GM11168 (cell line): ENCODE measurements around the gene AGBL4.

ENCODE experiments used
- in situ Hi-C: fragments of 300-500 bp; cut with MboI; formaldehyde crosslinking; loops from one replicate; pipeline ENCODE4 v1.12.0; 2022; ENCODE audit warnings: low sequenced_read_pairs; ENCODE audit not compliant: unreplicated experiment

Gene AGBL4

DNA sequence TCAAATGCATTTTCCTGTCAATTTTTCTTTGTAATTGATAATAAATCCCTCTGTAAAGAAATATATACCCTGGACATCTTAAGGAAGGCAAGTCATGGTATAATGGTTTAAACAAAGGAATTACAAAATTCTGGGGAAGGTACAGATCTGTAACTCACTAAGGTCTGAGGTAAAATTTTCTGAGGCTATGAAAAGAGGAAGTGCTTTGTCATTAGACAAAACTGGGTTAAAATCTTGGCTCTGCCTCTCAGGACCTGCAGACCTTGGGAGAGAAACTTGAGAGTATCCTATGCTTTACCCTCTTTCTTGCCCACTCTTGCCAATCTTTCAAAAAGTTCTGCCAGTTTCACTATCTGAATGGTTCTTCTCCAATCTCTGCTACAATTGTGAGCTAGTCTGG is 1220.3 kb downstream of the AGBL4 start:
- in situ Hi-C loops = no loop called here

DNA sequence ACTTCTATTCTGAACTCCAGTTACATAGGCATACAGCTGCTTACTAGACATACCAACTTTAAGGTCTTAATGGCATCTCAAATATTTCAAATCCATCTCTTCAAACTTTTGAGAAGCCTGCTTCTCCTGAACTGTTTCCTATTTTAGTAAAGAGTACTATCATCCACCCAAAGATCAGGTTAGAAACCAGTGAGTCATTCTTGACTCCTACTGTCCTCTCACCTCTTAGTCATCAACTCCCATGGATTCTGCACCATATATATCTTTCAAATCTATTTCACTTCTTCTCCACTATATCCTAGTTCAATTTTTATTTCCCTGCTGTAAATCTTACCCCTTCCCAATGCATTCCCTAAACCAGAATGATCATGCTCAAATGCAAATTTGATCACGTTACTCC is 1228.9 kb downstream of the AGBL4 start:
- in situ Hi-C loops = no loop called here

- in situ Hi-C loops = no loop called here
Measured at GRCh38 chr1:48793863-48794262, 1229.9 kb downstream of the AGBL4 start.

DNA sequence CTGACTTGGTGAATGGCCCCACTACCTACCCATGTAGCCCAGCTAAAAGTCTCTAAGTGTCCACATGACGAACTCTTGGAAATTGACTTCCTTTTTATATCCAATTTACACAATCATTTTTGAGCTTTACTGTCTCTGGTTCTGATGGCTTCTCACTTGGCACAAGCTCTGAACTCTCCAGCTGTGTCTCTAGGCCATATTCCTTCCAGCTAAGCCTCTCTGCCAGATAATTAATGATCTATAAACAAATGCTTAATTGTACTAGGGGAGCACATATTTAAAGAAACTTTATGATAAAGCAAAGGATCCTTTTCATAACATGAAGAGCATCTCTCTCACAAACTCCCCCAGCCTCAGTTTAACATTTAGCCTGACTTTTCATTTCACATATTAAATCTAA is 1230.8 kb downstream of the AGBL4 start:
- in situ Hi-C loops = no loop called here

DNA sequence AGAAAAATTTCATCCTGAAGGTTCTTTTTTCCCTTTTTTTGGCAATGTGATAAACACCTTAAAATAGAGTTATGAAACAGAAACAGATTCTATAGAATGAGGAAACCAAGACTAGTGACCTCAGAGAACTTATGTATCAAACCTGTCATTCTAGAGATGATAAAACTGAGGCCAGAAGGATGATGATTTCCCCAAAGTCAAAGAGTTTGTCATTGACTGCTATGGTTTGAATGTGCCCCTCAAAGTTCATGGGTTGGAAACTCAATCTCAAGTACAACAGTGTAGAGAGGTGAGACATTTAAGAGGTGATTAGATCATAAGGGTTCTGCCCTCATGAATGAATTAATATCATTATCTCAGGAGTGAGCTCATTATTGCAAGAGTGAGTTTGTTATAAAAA is 1233.4 kb downstream of the AGBL4 start:
- in situ Hi-C loops = no loop called here

DNA sequence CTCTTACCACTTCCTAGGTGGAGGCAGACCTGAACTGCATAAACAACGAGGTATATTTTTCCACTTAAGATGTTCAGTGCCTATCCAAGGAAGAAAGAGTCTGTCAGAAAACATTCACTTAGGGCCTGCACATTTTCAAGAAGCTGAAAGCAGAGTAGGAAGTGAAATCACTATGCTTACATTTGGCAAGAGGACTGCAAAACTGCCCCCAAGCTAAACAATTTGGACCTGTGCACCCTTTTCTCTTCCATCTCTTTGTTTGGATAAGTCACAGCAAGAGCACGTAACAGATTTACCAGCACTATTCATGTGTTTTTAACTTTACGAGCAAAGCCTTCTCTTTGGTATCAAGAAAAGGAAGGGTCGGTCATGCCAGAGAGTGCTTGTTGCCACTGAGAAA is 1233.9 kb downstream of the AGBL4 start:
- in situ Hi-C loops = no loop called here

DNA sequence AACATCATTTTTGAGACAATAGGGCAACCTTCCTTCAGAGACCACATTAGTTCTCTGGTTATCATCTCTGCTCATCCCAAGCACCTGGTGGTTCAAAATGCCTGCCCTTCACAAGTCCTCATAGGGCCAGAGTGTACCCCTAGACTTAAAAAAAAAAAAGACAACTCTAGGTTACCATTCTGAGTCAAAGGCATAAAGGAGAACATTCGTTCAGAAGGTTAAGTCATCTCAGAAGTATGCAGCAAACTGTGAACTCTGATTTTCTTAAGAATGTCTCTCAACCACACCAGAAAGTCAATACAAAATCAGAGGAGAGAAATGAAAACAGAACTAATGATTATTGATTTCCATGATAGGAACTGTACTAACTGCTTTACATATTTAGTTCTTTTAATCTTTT is 1237.9 kb downstream of the AGBL4 start:
- in situ Hi-C loops = no loop called here

- in situ Hi-C loops = no loop called here
Measured at GRCh38 chr1:48784301-48784700, 1239.5 kb downstream of the AGBL4 start.

DNA sequence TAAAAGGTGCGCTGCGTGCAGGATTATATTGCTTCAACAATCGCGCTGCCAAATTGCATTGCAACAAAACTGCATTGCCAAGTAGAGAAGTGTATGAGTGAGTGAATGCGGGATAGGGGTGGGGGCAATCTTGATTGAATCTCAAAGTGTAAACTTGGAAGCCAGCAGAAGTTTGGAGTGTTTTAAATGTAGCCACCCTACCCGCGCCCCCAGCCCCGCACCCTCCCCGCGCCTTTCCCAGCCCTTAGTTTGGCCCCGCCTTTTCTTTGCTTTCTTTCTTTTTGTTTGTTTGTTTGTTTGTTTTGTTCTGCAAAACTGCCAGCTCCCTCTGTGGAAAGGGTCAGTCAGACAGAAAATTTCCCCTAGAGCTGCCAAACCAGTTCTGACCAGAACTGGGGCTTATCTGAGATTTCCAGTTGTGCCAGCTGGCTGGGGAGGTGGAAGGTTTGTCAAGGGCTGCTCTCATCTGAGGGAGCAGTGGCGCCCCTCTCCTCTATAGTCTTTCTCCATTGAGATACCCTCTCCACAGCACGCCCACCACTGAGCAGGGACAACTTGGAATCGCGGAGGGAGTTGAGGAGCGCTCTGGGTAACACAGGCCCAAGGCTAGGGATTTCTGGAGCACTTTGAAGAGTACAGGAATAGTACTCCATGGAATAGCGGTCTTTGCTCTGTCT is 1246.4 kb downstream of the AGBL4 start:
- in situ Hi-C loops = no loop called here

DNA sequence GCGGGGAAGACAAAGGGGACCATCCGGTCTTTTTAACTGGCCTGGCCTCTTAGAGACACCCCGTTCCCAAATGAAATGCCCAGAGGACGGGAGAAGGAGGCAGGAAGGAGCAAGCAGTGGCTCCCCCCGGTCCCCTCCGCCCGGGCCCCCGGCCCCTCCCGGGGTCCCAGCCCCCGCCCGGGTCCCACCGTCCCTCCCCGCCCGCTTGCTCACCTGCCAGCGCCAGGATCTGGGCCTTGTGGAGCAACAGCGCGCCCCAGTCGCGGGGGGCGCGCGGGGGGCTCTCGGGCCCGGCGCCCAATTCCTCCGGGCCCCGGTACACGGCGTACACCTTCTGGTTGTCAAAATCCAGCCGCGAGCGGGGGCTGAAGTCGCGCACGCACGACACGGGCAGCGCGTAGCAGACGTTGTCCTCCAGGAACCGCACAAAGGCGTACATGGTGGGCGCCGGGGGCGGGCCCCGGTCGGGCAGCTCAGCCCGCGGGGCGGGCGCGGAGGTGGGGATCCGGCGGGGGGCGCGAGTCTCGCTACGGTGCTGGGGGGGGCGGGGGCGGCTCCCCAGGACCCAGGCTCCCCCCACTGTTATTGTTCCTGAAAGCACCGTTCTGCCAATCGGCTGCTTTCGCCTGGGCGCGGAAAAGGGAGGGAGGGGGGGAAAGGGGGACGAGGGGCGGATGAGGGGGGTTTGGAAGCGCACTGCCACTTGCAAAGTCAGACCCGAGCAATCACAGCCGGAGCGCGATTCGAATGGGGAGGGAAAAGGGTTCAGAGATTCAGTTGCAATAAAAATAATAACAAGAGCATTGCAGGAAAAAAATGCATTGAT is 1247.1 kb downstream of the AGBL4 start, which contains the start of gene BEND5:
BEND5 (minus strand) TSS at position 499 of the 826 bp plus-strand sequence; CDS start at position 439, 60 bp downstream.
- in situ Hi-C loops = no loop called here

GRCh38 chr1:48775831-48776392 is 1247.8 kb downstream of the AGBL4 start:
- in situ Hi-C loops = no loop called here

DNA sequence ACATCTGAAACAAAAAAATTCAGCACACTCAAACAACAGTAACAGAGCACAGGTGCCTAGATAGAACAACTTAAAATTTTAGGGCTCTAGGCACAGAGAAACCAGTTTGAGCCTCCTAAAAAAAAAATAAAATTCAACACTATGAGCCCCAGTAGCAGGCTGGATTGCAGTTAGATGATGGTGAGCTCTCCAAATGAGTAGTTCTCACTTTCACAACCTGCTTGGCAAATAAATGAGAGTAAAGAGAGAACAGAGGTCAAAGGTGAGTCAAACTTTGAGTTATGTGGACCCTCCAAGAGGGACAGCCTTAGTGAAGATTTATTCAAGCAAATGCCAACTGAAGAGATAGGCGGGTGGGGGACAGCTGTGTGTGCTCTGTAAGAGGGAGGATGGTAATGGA is 1250.6 kb downstream of the AGBL4 start:
- in situ Hi-C loops = no loop called here

- in situ Hi-C loops = no loop called here
Measured at GRCh38 chr1:48772211-48772610, 1251.5 kb downstream of the AGBL4 start.

DNA sequence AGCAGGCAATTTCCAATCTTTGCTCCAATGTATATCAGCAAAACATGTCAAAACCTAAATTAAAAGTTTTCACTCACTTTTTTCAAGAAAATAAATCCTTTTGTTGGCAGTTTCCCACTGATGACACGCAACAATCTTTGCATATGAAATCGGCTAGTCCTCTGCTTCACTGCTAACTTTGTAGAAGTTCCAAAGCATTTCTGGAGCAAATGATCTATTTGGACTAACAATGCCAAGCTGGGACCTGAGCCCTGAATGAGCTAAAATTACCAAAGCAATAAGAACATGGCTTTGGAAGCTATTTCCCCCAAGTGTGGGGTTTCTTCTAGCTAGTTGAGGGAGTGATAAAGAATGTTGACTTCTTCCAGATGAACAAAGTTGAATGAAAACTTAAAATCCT is 1252.2 kb downstream of the AGBL4 start:
- in situ Hi-C loops = no loop called here

- in situ Hi-C loops = no loop called here
Measured at GRCh38 chr1:48767975-48768510, 1255.7 kb downstream of the AGBL4 start.

DNA sequence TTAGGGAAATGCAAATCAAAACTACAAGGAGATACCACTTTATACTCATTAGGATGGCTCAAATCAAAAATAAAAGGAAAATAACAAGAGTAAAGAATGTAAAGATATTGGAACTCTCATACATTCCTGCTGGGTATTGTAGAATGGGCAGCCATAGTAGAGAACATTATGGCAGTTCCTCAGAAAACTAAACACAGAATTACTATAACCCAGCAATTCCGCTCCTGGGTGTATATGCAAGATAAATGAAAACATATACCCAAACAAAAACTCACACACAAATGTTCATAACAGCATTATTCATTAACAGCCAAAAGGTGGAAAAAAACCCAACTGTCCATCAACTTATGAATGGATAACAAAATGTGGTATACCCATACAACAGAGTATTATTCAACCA is 1258.4 kb downstream of the AGBL4 start:
- in situ Hi-C loops = no loop called here

DNA sequence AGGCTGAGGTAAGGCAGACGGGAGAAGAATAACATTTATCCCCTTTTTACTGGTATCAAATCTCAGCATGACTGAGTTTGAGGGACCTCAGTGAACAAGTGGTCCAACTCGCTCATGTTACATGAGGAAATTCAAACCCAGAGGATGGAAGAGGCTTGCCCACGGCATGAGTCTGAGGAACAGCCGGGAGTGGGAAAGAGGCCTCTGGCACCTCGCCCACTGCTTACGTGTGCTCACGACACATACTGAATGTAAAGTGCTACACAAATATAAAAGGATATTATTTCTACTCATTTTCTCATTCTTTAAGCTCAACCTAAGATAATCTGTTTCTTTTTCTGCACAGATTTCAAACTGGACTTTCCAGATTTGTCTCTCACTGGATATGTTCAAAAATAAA is 1261.8 kb downstream of the AGBL4 start:
- in situ Hi-C loops = no loop called here

- in situ Hi-C loops = no loop called here
Measured at GRCh38 chr1:48761411-48761810, 1262.3 kb downstream of the AGBL4 start.

DNA sequence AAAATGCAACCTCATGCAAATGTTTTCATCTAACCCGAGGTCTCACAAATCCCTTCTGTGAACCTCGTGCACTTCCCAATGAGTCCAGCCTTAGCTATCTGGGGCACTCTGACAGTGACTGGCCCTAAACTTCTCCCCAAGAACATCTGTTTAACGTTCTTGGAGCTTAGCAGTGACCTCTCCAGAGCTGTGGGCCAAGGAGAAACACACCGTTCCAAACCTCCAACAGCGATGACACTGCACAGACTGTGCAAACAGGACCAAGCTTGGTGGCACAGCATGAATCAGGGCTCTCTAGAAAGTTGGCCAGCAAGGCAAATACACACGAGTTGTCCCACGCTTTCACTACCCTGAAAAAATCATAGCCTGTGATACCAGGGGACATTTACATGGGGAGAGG is 1262.9 kb downstream of the AGBL4 start:
- in situ Hi-C loops = no loop called here

GRCh38 chr1:48758976-48759375 is 1264.8 kb downstream of the AGBL4 start:
- in situ Hi-C loops = no loop called here

GRCh38 chr1:48757363-48757762 is 1266.4 kb downstream of the AGBL4 start:
- in situ Hi-C loops = no loop called here
